Activated CD8-positive, alpha-beta memory T cell treated with anti-CD3 and anti-CD28 coated beads for 36 hours (primary cell): ENCODE measurements around the gene DHPS. TPM values are rescaled to one million over a fixed set of nuclear protein-coding genes. Genes with fewer than 3 reads are reported as not detected.

Experiments
- CTCF ChIA-PET: fragments of 350-600 bp; sonication (Branson Sonifier 250); formaldehyde crosslinking; loops from one replicate; lab custom pipeline; 2021; ENCODE audit warnings: antibody characterized with exemption; lab: Charles Lee
- POLR2A ChIA-PET: fragments of 350-600 bp; sonication (Branson Sonifier 250); formaldehyde crosslinking; loops from one replicate; lab custom pipeline; 2021; ENCODE audit warnings: antibody characterized with exemption; lab: Charles Lee
- total RNA-seq, 2 experiments: library from RNA; stranded (reverse); gene quantifications; one replicate each; pipeline ENCODE4 v1.2.3, GENCODE V29; 2021

Gene DHPS
- total RNA-seq, 2 experiments from 2014 or later, result 100 to 106 TPM

- POLR2A ChIA-PET, result no interaction called here
- CTCF ChIA-PET, result interaction anchor here (1.2 kb wide), 1 partner anchor 158 kb away, joined by 3 read pairs; no protein-coding TSS in a partner anchor
Observed at GRCh38 chr19:12689581-12690216, 8.0 kb upstream of the DHPS start.

DNA sequence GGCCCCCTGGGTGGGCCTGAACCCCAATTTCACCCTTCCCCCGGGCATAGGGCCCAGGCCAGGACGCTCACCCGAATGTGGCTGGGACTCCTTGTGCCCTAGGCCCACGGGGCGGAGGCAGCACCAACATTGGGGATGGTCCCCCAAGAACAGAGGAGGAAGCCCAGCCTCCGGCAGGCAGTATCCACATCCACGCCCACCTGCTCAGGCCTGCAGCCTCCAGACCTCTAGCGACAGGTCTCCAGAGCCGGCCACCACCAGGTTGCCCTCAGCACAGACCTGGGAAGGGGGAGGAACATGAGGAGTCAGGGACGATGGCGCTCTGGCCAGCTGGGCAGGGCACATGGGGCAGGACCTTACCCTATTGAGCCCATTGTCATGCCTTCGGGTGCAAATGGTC is 7.3 kb upstream of the DHPS start:
- CTCF ChIA-PET, result no interaction called here
- POLR2A ChIA-PET, result no interaction called here

DNA sequence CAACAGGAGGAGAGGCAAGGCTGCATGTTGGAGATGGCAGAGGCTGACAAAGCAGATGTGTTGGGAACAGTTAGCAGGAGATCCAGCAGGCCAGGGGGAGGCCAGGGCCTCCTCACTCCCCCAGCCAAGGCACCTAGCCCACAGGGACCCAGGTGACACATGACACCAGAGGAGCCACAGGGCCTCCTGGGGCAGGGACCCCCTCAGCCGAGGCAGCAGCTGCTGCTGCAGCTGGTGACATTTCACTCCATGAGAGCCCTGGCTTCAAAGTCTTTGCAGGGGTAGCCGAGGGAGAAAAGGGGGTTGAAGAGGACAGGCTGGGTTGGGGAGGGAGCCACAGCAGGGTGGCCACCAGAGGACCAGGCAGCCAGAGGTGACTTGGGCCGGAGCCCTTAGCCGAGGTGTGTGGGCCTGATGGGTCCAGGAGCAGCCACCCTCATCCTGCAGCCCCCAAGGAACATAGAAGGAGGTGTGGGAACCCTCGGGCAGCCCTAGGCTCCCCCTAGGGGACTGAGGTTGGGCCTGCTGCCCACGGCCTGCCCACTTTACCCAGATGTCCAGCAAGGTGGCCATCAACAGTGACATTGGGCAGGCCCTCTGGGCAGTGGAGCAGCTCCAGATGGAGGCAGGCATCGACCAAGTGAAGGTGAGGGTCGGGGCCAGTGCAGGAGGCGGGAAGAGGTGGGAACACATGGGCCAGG is 6.0 kb upstream of the DHPS start, which contains the start of gene GNG14:
Gene GNG14, plus strand, starts transcription at position 503 of the 701 bp plus-strand sequence. Its CDS starts 51 bp downstream, at position 554.
- POLR2A ChIA-PET, result interaction anchor here (0.6 kb wide), 1 partner anchor 160 kb away, joined by 3 read pairs; no protein-coding TSS in a partner anchor
- CTCF ChIA-PET, result interaction anchor here (1.1 kb wide), 1 partner anchor 124 kb away, joined by 3 read pairs; no protein-coding TSS in a partner anchor

GRCh38 chr19:12685831-12686230 is 4.2 kb upstream of the DHPS start:
- ChIA-PET CTCF (no interaction called here), POLR2A (interaction anchor here (0.6 to 1.3 kb wide), 3 partner anchors 10 to 48 kb away, joined by 3 to 21 read pairs (median 3); partner anchors contain the start of gene FBXW9)

DNA sequence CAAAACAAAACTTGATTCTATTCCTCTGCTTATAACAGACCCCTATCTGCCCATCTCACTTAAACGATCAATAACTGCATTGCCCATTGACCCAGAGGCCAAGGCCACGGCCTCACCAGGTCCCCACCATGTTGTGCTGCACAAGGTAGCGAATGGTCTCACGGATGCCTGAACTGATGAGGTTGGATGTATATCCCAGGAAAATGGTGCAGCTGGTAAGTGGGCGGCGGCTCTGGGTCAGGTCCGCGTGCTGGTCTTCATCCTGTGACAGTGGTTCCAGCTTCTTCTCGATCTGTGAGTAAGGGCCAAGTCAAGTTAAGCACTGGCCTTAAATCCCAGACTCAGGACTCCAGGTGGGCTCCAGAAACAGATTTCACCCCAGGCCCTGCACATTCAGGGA is 1.6 kb downstream of the DHPS start:
- ChIA-PET CTCF (interaction anchor here (1.1 to 1.8 kb wide), 3 partner anchors 9 to 98 kb away, joined by 3 to 6 read pairs (median 5); partner anchors contain the start of gene TRIR), POLR2A (interaction anchor here (0.8 to 1.6 kb wide), 2 partner anchors 113 to 1245 kb away, joined by 3 to 5 read pairs; partner anchors contain the start of gene PRKCSH)

- CTCF ChIA-PET, result interaction anchor here (2.2 kb wide), 1 partner anchor 9 kb away, joined by 10 read pairs; a partner anchor contains a TSS
- POLR2A ChIA-PET, result interaction anchor here (0.5 to 0.7 kb wide), 4 partner anchors 17 to 829 kb away, joined by 3 to 4 read pairs (median 3); no protein-coding TSS in a partner anchor
Observed at GRCh38 chr19:12678039-12678438, 3.6 kb downstream of the DHPS start.

- ChIA-PET CTCF (interaction anchor here (0.6 to 2.2 kb wide), 8 partner anchors 8 to 444 kb away, joined by 3 to 10 read pairs (median 3); partner anchors contain the start of genes MAN2B1, TRIR and WDR83), POLR2A (no interaction called here)
Observed at GRCh38 chr19:12676928-12677327, 4.8 kb downstream of the DHPS start.

DNA sequence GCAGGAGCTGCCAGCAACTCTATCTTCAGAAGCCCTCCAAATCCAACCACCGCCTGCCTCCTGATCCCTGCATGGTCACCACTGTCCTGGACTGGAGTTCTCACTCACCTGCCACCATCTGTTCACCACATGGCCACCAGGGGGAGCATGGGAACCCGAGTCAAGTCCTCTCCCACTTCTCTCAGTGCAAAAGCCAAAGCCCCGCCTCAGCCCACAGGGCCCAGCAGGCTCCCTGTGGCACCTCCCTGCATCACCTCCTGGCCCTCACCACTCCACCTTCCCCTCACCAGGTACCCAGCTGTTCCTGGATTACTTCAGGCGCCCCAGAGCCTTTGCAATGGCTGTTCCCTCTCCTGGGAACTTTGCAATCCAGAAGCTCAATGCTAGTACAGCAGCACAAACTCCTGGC is 5.3 kb downstream of the DHPS start:
- CTCF ChIA-PET, result interaction anchor here (0.6 to 1.4 kb wide), 7 partner anchors 10 to 443 kb away, joined by 3 to 9 read pairs (median 3); partner anchors contain the start of genes MAN2B1, TRIR and WDR83
- POLR2A ChIA-PET, result no interaction called here

DNA sequence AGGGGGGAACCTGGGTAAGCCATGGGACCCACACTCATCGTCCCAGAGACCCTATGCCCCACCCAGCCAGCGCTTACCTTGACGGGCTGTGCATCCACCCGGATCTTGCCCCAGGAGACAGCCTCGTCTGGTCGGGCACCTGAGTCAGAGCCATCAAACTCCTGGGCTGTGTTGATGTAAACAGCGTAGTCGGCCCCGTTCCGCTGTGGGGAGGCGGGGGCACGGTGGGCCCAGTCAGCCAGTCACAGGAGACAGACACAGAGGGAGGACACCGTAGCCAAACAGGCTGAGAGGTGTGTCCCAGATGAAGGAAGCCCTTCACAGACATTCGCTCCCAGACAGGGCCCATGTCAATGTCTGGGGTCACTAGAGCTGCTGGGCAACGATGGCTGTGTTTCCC is 5.7 kb downstream of the DHPS start:
- CTCF ChIA-PET, result interaction anchor here (1.1 to 1.4 kb wide), 5 partner anchors 10 to 172 kb away, joined by 3 to 9 read pairs (median 3); partner anchors contain the start of genes MAN2B1 and WDR83
- POLR2A ChIA-PET, result no interaction called here

DNA sequence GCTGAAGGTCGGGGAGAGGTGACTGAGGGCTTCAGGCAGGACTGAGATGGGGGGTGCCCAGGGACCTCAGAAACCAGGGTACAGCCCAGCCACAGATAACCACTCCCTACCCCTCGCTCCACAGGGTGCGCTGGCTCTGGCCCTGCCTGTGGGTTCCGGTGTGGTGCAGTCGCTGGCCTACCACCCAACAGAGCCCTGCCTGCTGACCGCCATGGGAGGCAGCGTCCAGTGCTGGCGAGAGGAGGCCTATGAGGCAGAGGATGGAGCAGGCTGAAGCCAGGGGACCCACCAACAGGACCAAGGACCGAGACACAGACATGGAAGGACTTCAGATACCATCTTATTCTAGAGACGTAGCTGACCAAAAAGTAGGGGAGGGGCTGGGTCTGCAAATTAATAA is 6.3 kb downstream of the DHPS start:
- ChIA-PET POLR2A (no interaction called here), CTCF (interaction anchor here (1.1 kb wide), 1 partner anchor 35 kb away, joined by 6 read pairs; no protein-coding TSS in a partner anchor)

GRCh38 chr19:12672744-12673143 is 8.9 kb downstream of the DHPS start:
- ChIA-PET POLR2A (interaction anchor here (1.0 kb wide), 1 partner anchor 9 kb away, joined by 3 read pairs; the partner anchor contains the start of gene DHPS), CTCF (interaction anchor here (0.6 to 2.9 kb wide), 11 partner anchors 8 to 213 kb away, joined by 3 to 9 read pairs (median 4); partner anchors contain the start of genes DHPS, FBXW9 and TNPO2)

GRCh38 chr19:12670159-12670928 is 11.3 kb downstream of the DHPS start:
- ChIA-PET CTCF (interaction anchor here (1.5 to 2.9 kb wide), 4 partner anchors 8 to 31 kb away, joined by 5 to 10 read pairs (median 8); partner anchors contain the start of gene DHPS), POLR2A (interaction anchor here (0.6 kb wide), 1 partner anchor 15 kb away, joined by 3 read pairs; no protein-coding TSS in a partner anchor)

GRCh38 chr19:12669270-12670158 is 12.2 kb downstream of the DHPS start:
- ChIA-PET POLR2A (interaction anchor here (0.6 to 1.4 kb wide), 2 partner anchors 13 to 30 kb away, joined by 5 read pairs; no protein-coding TSS in a partner anchor), CTCF (interaction anchor here (0.7 to 2.1 kb wide), 6 partner anchors 8 to 216 kb away, joined by 3 to 10 read pairs (median 4); partner anchors contain the start of genes FBXW9 and GET3)

DNA sequence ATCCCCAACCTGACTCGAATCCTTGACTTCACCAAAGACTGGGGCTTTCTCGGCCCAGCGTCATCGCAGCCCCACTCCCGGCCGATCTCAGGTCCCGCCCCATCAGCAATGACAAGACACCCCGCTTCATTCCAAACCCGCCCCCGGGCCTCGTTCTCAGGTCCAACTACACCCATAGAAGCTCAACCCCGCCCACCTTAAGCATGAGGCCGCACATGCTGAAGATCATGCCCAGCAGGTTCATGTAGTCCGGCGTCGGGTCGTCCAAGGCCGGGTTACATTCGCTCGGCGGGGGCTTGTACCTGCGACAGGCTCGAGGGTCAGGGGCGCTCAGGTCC is 12.8 kb downstream of the DHPS start:
- ChIA-PET CTCF (interaction anchor here (0.7 to 2.1 kb wide), 7 partner anchors 9 to 216 kb away, joined by 3 to 10 read pairs (median 3); partner anchors contain the start of genes FBXW9 and GET3), POLR2A (interaction anchor here (0.5 to 1.4 kb wide), 3 partner anchors 13 to 49 kb away, joined by 3 to 5 read pairs (median 5); no protein-coding TSS in a partner anchor)

GRCh38 chr19:12668346-12668745 is 13.3 kb downstream of the DHPS start:
- ChIA-PET CTCF (interaction anchor here (1.1 to 2.1 kb wide), 3 partner anchors 10 to 217 kb away, joined by 3 to 10 read pairs (median 3); no protein-coding TSS in a partner anchor), POLR2A (interaction anchor here (0.5 to 1.4 kb wide), 2 partner anchors 29 to 49 kb away, joined by 3 to 5 read pairs; no protein-coding TSS in a partner anchor)

DNA sequence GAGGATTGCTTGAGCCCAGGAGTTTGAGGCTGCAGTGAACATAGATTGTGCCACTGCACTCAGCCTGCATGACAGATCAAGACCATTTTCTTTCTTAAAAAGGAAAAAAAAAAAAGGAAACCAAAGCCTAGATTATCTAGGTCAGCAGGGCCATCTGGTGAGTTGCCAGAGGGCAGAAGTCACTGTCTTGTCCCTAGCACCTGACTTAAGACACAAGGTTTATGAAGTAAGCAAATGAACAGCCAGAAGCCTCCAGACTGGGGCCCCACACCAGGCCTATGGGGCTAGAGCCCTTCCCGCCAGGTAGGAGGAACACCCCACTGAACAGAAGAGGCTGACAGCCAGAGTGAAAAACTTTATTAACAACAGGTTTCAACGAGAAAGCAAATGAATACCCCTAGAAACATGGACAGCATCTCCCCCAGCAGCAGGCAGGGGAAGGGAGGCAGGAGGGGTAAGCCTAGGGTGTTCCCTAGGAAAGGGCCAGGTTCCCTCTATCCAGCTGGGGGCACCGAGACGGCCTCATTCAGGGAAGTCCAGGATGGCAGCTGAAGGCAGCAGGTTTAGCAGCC is 13.9 kb downstream of the DHPS start:
- ChIA-PET POLR2A (interaction anchor here (1.4 kb wide), 1 partner anchor 28 kb away, joined by 5 read pairs; no protein-coding TSS in a partner anchor), CTCF (interaction anchor here (1.1 to 2.1 kb wide), 2 partner anchors 10 to 28 kb away, joined by 3 to 10 read pairs; no protein-coding TSS in a partner anchor)
